ENCODE results near the gene PLEKHG2.

- peak in 1 of 11 experiments; percentile 5 for TF ChIP-seq CTCF (IDR thresholded peaks at IDR 0.05 in 8 of 11, conservative IDR thresholded peaks at IDR 0.05 in 3 of 11)
- TF ChIP-seq POLR2AphosphoS5 (IDR thresholded peaks at IDR 0.05), result peak in 2 of 3 donors; percentile 72 to 74
These were observed 40.2 kb upstream of the PLEKHG2 start for GRCh38 chr19:39372047-39372802.

Data from spleen (tissue), 7 donors.